ENCODE measurements around the gene MICAL1. TPM values are rescaled to one million over a fixed set of nuclear protein-coding genes. Genes with fewer than 3 reads are reported as not detected.

The MICAL1 gene
- total RNA-seq, 1 donor from 2014 or later = 40.1 TPM

DNA sequence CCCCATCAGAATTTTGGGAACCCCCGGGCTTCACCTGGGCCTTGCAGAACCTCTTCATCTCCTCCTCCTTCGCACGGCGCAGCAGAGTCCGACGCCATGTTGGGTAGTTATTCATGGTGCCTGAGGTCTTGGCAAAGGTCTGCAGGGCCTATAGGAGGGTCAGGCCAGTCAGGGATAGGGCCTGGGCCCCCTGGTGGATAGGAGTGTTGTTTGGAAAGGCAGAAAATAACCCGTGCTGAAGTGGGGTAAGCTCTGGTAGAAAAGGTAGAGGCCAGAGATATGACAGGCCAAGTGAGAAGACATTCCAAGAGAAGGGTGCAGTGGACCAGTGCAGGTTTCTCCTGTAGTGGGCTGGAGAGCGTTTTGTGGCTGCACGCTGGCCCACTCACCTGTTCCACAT is 10.2 kb downstream of the MICAL1 start:
- no peak overlapping the region for H3K4me3 ChIP-seq (ENCODE audit: low read depth, low read length)
- TF ChIP-seq, protein P1, sequence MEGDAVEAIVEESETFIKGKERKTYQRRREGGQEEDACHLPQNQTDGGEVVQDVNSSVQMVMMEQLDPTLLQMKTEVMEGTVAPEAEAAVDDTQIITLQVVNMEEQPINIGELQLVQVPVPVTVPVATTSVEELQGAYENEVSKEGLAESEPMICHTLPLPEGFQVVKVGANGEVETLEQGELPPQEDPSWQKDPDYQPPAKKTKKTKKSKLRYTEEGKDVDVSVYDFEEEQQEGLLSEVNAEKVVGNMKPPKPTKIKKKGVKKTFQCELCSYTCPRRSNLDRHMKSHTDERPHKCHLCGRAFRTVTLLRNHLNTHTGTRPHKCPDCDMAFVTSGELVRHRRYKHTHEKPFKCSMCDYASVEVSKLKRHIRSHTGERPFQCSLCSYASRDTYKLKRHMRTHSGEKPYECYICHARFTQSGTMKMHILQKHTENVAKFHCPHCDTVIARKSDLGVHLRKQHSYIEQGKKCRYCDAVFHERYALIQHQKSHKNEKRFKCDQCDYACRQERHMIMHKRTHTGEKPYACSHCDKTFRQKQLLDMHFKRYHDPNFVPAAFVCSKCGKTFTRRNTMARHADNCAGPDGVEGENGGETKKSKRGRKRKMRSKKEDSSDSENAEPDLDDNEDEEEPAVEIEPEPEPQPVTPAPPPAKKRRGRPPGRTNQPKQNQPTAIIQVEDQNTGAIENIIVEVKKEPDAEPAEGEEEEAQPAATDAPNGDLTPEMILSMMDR (conservative IDR thresholded peaks at IDR 0.05; ENCODE audit: low read depth, low read length) = peak; percentile 41

GRCh38 chr6:109443425-109443950 is 12.1 kb downstream of the MICAL1 start:
- DNase-seq (ENCODE audit: low read depth) = no peak
- no peak overlapping the region for H3K4me3 ChIP-seq (ENCODE audit: low read depth, low read length)
- TF ChIP-seq, protein P1 (conservative IDR thresholded peaks at IDR 0.05; ENCODE audit: low read depth, low read length) = no peak

More for the DNA sequence above, 10.2 kb downstream of the MICAL1 start:
- no peak for DNase-seq (ENCODE audit: low read depth)

DNA sequence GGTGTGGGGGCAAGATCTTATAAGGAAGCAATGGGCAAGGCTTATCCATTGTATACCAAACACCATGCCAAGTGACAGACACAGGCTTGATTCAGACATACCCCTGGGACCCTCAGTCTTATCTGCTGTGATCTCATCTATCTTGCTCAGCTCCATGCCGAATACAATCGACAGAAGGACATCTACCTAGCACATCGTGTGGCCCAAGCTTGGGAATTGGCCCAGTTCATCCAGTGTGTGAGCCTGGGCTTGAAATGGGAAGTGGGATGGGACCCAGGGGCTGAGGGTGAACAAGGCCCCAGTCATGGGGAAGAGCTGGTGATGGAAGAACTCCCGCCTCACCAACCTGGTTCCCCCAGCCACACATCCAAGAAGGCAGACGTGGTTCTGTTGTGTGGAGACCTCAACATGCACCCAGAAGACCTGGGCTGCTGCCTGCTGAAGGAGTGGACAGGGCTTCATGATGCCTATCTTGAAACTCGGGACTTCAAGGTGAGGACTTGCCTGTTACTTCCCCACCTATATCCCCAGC is 13.1 kb downstream of the MICAL1 start:
- TF ChIP-seq, protein P1 (conservative IDR thresholded peaks at IDR 0.05; ENCODE audit: low read depth, low read length) = no peak
- H3K4me3 ChIP-seq (ENCODE audit: low read depth, low read length) = no peak overlapping the region

GRCh38 chr6:109441069-109441816 is 14.3 kb downstream of the MICAL1 start:
- no peak for DNase-seq (ENCODE audit: low read depth)
- TF ChIP-seq, protein P1 (conservative IDR thresholded peaks at IDR 0.05; ENCODE audit: low read depth, low read length) = peak; percentile 15
- peak overlapping the region; percentile 97 for H3K4me3 ChIP-seq (ENCODE audit: low read depth, low read length)

More for the DNA sequence above, 13.1 kb downstream of the MICAL1 start:
- no peak for DNase-seq (ENCODE audit: low read depth)

DNA sequence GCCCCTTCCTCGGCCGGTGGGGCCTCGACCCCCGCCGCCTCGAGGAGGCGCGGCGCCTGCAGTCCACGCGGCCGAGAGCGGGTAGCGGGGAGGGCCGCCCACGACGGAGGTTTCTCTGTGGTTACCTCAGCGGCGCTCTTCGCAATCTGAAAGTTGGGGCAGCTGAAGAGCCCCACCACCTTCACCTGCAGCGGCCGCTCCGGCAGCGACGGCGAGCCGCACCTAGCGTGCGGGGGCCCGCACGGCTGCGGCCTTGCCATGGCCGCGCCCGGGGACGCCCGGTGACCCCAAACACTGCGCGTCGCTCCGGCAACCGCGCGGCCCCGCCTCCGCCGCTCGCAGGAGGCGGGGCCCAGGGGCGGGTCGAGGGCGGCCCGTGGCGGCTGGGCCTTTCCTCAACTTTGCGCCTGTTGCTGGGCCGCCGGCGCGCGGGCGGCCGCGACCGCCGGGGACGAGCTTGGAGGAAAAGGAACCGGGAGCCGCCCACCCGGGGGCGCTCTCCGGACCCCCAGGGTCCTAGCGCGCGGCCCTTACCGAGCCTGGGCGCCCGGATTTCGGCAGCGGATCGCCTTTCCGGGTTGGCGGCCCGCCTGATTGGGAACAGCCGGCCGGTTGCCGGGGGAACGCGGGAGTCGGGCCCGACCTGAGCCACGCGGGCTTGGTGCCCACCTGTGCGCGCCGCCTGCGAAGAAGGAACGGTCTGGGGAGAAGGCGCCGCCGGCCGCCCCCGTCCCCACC is 15.1 kb downstream of the MICAL1 start, which contains the start of the genes PPIL6 and SMPD2:
Gene PPIL6, minus strand, starts transcription at position 298 of the 738 bp plus-strand sequence. Its CDS starts 38 bp downstream, at position 260.
Gene SMPD2, plus strand, starts transcription at position 394 of the 738 bp plus-strand sequence. CDS start 398 bp downstream, outside the sequence.
- H3K4me3 ChIP-seq (ENCODE audit: low read depth, low read length) = peak within 1 kb of the TSS; percentile 97
- no peak for DNase-seq (ENCODE audit: low read depth)
- TF ChIP-seq, protein P1 (conservative IDR thresholded peaks at IDR 0.05; ENCODE audit: low read depth, low read length) = no peak

- H3K4me3 ChIP-seq (ENCODE audit: low read depth, low read length) = no peak overlapping the region
These were observed 19.5 kb downstream of the MICAL1 start for GRCh38 chr6:109436041-109436440.

More at GRCh38 chr6:109436041-109436440, 19.5 kb downstream of the MICAL1 start:
- TF ChIP-seq, protein P1 (conservative IDR thresholded peaks at IDR 0.05; ENCODE audit: low read depth, low read length) = no peak
- DNase-seq (ENCODE audit: low read depth) = no peak
